HCT116 (cell line): ENCODE data around the gene BRIP1. TPM values are rescaled to one million over a fixed set of nuclear protein-coding genes. Genes with fewer than 3 reads are reported as not detected.

Experiments used
- ATAC-seq: fragments of 200-7000 bp; cut with Tn5 transposase; 2 replicates; pipeline ENCODE4 v1.9.1; 2020; ENCODE audit warnings: mild to moderate bottlenecking, moderate library complexity
- BruUV-seq: library from RNA; stranded (reverse); fragments of 400-500 nt; replicated peaks from 2 replicates; lab custom pipeline; 2021; lab: Mats Ljungman, UMichigan
- CTCF ChIA-PET: fragments of 300-600 bp; sonication (Branson Sonifier 250); formaldehyde crosslinking; loops from one replicate; lab custom pipeline; 2021; ENCODE audit warnings: antibody characterized with exemption; lab: Charles Lee
- POLR2A ChIA-PET: fragments of 300-600, 350-600 bp; sonication (Branson Sonifier 250); formaldehyde crosslinking; loops from one replicate; lab custom pipeline; 2021; ENCODE audit warnings: antibody characterized with exemption; lab: Charles Lee
- RAD21 ChIA-PET, 2 experiments: fragments of 300-600 bp; sonication (Branson Sonifier 250); formaldehyde crosslinking; loops; one replicate each; lab custom pipeline; 2023; ENCODE audit warnings: low total read pairs in 2 of 2; ENCODE audit not compliant: uncharacterized antibody in 2 of 2, unreplicated experiment in 2 of 2, low non-redundant PET in 1 of 2; lab: Charles Lee
- DNase-seq: peaks from one replicate; pipeline ENCODE4 v3.0.0-alpha.2; 2010; ENCODE audit warnings: low read depth, low spot score
- H2AFZ ChIP-seq: fragments of 200-600 bp; shearing (Covaris generic), sonication (generic); 2 replicates; pipeline ENCODE4 v1.6.1; 2017; ENCODE audit warnings: low read depth, mixed run types, mixed read lengths, antibody characterized with exemption, low read length; ENCODE audit not compliant: poor library complexity, severe bottlenecking
- H3K27ac ChIP-seq: 2 replicates; pipeline ENCODE4 v1.5.1; 2012; ENCODE audit warnings: low read depth, low read length
- H3K27me3 ChIP-seq: fragments of 200-600 bp; sonication (generic); 2 replicates; pipeline ENCODE4 v1.6.1; 2016; ENCODE audit warnings: mixed run types, low read length, mixed read lengths; ENCODE audit not compliant: insufficient read depth
- H3K36me3 ChIP-seq, 2 experiments: fragments of 200-500 bp in 1 of 2; fragments of 200-600 bp in 1 of 2; sonication (Bioruptor generic) in 1 of 2; sonication (generic) in 1 of 2; 2 replicates each; pipeline versions ENCODE4 v1.5.1 to v1.6.1; 2014 to 2016; ENCODE audit warnings: low read length in 2 of 2, inconsistent platforms in 1 of 2, mixed read lengths in 1 of 2, mixed run types in 1 of 2; ENCODE audit not compliant: insufficient read depth in 2 of 2, control insufficient read depth in 1 of 2
- H3K4me1 ChIP-seq, 2 experiments: fragments of 200-600 bp in 1 of 2; sonication (generic) in 1 of 2; 2 replicates each; pipeline versions ENCODE4 v1.5.1 to v1.6.1; 2012 to 2017; ENCODE audit warnings: low read length in 2 of 2, inconsistent platforms in 1 of 2, mild to moderate bottlenecking in 1 of 2, mixed read lengths in 1 of 2, mixed run types in 1 of 2, moderate library complexity in 1 of 2; ENCODE audit not compliant: insufficient read depth in 2 of 2, control insufficient read depth in 1 of 2
- H3K4me2 ChIP-seq: fragments of 200-600 bp; sonication (generic); 2 replicates; pipeline ENCODE4 v1.6.1; 2017; ENCODE audit warnings: mixed run types, low read length, mixed read lengths
- H3K4me3 ChIP-seq, 2 experiments: fragments of 200-600 bp in 1 of 2; sonication (generic) in 1 of 2; replicated peaks in 1 of 2; 2 replicates each; pipeline ENCODE4 v1.5.1; 2011 to 2016; ENCODE audit warnings: low read length in 2 of 2, control low read depth in 1 of 2, low read depth in 1 of 2, mild to moderate bottlenecking in 1 of 2, mixed read lengths in 1 of 2, mixed run types in 1 of 2
- H3K79me2 ChIP-seq: fragments of 200-600 bp; sonication (generic); 2 replicates; pipeline ENCODE4 v1.6.1; 2017; ENCODE audit warnings: mild to moderate bottlenecking, mixed run types, low read length, moderate library complexity, mixed read lengths; ENCODE audit not compliant: insufficient read depth
- H3K9ac ChIP-seq: fragments of 200-600 bp; sonication (generic); 2 replicates; pipeline ENCODE4 v1.6.1; 2016; ENCODE audit warnings: low read length, mixed read lengths
- H3K9me2 ChIP-seq: fragments of 200-600 bp; sonication (generic), shearing (Covaris generic); 2 replicates; pipeline ENCODE4 v1.6.1; 2017; ENCODE audit warnings: mixed run types, mild to moderate bottlenecking, moderate library complexity; ENCODE audit not compliant: insufficient read depth
- H3K9me3 ChIP-seq, 2 experiments: fragments of 200-500 bp in 1 of 2; fragments of 200-600 bp in 1 of 2; sonication (Bioruptor generic) in 1 of 2; sonication (generic) in 1 of 2; 2 replicates each; pipeline ENCODE4 v1.6.1; 2014 to 2017; ENCODE audit warnings: low read length in 2 of 2, mixed read lengths in 2 of 2, inconsistent platforms in 1 of 2, low read depth in 1 of 2, mild to moderate bottlenecking in 1 of 2, mixed run types in 1 of 2, moderate library complexity in 1 of 2; ENCODE audit not compliant: control insufficient read depth in 1 of 2, insufficient read depth in 1 of 2
- H4K20me1 ChIP-seq: fragments of 200-600 bp; sonication (generic), shearing (Covaris generic); 2 replicates; pipeline ENCODE4 v1.6.1; 2017; ENCODE audit warnings: mixed run types, mild to moderate bottlenecking, moderate library complexity; ENCODE audit not compliant: insufficient read depth
- ATF3 ChIP-seq: IDR thresholded peaks from 2 replicates; pipeline ENCODE4 v1.6.1; 2012
- CEBPB ChIP-seq: IDR thresholded peaks from 2 replicates; pipeline ENCODE4 v1.6.1; 2012; ENCODE audit warnings: low read depth
- EZH2 ChIP-seq: fragments of 200-600 bp; sonication (generic); IDR thresholded peaks from 2 replicates; pipeline ENCODE4 v1.6.1; 2017; ENCODE audit warnings: antibody characterized with exemption, mixed run types
- MAX ChIP-seq: IDR thresholded peaks from 2 replicates; pipeline ENCODE4 v1.6.1; 2012
- POLR2A ChIP-seq: IDR thresholded peaks from 2 replicates; pipeline ENCODE4 v1.7.0; 2011; ENCODE audit warnings: borderline replicate concordance; ENCODE audit not compliant: insufficient read depth, insufficient read length; ENCODE audit errors: extremely low read depth
- REST ChIP-seq: IDR thresholded peaks from 2 replicates; pipeline ENCODE4 v1.6.1; 2012; ENCODE audit warnings: low read depth
- SRF ChIP-seq: IDR thresholded peaks from 2 replicates; pipeline ENCODE4 v1.6.1; 2012; ENCODE audit warnings: low read depth
- YY1 ChIP-seq: IDR thresholded peaks from 2 replicates; pipeline ENCODE4 v1.6.1; 2011; ENCODE audit warnings: low read length, low read depth, moderate library complexity, mild to moderate bottlenecking; ENCODE audit not compliant: insufficient replicate concordance; ENCODE audit errors: extremely low read depth
- ZNF274 ChIP-seq: fragments of 200-500 bp; sonication (Bioruptor generic); IDR thresholded peaks from 2 replicates; pipeline ENCODE4 v1.6.1; 2014; ENCODE audit warnings: mild to moderate bottlenecking, low read depth, low read length, inconsistent platforms
- intact Hi-C: fragments of 100-400 bp; cut with micrococcal nuclease; formaldehyde crosslinking; loops from 2 replicates; pipeline ENCODE4 v1.10.0; 2022
- total RNA-seq: library from RNA; stranded (reverse); gene quantifications from one replicate; pipeline ENCODE4 v1.2.1, GENCODE V29; 2021; ENCODE audit not compliant: unreplicated experiment
- TF ChIP-seq, protein P1 (sequence below): IDR thresholded peaks from 2 replicates; pipeline ENCODE4 v1.6.1; 2011; ENCODE audit warnings: mild to moderate bottlenecking, low read length, moderate library complexity; ENCODE audit not compliant: insufficient replicate concordance; ENCODE audit errors: extremely low read depth

BRIP1 gene
- total RNA-seq, 1 experiment from 2014 or later, result 22.2 TPM

DNA sequence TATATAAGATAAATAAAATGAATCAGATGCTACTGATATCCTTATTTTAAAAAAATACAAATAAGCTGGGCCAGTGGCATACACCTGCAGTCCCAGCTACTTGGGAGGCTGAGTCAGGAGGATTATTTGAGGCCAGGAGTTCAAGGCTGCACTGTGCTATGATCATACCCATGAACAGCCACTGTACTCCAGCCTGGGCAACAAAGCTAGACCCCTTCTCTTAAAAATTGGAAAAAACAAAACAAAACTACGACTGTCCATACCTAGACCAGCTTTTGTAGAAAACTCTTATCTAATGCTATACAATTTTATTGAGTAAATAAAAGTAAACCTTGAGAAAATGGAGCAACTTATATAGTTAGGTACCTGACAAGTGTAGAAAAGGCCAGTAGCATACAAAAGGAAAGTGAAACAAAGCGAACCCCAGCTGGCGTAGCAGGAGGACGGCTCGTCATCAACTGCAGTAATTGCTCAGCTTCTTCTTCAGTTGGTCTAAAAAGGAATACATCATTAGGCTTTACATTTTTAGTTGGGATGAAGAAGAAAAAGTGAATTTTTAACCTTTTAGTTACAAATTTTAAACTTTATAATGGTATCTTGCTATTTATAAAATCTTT, 40.9 kb upstream of the BRIP1 start:
- intact Hi-C loops, result no loop called here
- TF ChIP-seq POLR2A (no peak), MAX (no peak), ATF3 (no peak), YY1 (no peak), CEBPB (no peak)
- TF ChIP-seq, protein P1, sequence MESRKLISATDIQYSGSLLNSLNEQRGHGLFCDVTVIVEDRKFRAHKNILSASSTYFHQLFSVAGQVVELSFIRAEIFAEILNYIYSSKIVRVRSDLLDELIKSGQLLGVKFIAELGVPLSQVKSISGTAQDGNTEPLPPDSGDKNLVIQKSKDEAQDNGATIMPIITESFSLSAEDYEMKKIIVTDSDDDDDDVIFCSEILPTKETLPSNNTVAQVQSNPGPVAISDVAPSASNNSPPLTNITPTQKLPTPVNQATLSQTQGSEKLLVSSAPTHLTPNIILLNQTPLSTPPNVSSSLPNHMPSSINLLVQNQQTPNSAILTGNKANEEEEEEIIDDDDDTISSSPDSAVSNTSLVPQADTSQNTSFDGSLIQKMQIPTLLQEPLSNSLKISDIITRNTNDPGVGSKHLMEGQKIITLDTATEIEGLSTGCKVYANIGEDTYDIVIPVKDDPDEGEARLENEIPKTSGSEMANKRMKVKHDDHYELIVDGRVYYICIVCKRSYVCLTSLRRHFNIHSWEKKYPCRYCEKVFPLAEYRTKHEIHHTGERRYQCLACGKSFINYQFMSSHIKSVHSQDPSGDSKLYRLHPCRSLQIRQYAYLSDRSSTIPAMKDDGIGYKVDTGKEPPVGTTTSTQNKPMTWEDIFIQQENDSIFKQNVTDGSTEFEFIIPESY, result no peak
- H3K36me3 ChIP-seq, result peaks cover 32 to 52% of the 10 kb centered on the region in 2 experiments
- no peaks in the 10 kb centered on the region for H3K27me3 ChIP-seq
- no peaks in the 10 kb centered on the region for H4K20me1 ChIP-seq
- H2AFZ ChIP-seq, result no peak overlapping the region
- H3K9ac ChIP-seq, result no peak overlapping the region
- ChIA-PET POLR2A (no interaction called here), RAD21 (no interaction called here), CTCF (interaction anchor here (0.5 to 1.1 kb wide), 3 partner anchors 11 to 205 kb away, joined by 3 read pairs; no protein-coding TSS in a partner anchor)
- no peaks in the 10 kb centered on the region for H3K9me3 ChIP-seq
- ATAC-seq, result no peak
- no peak overlapping the region for H3K4me3 ChIP-seq
- no peak for DNase-seq
- no peak overlapping the region for H3K4me2 ChIP-seq
- no peaks in the 10 kb centered on the region for H3K79me2 ChIP-seq
- no peak overlapping the region for H3K27ac ChIP-seq
- no peaks in the 10 kb centered on the region for H3K4me1 ChIP-seq
- H3K9me2 ChIP-seq, result no peaks in the 10 kb centered on the region
- BruUV-seq, result no TSS peak

DNA sequence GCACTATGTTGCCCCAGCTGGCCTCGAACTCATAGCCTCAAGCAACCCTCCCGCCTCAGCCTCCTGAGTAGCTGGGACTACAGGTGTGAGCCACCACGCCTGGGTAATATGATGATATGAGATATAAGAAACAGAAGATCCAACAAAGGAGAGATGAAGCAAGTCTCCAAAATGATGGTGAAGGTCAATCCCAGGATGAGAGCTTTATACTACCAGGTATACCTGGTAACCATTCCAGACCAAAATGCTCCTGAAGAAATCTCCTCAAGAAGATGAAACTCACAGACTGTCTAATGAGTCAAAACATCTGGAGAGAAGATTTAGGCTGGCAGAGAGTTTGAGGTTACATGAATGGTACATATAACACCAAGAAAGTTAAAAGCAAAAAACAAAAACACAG, 39.9 kb upstream of the BRIP1 start:
- H4K20me1 ChIP-seq, result no peaks in the 10 kb centered on the region
- ChIA-PET CTCF (no interaction called here), POLR2A (no interaction called here), RAD21 (no interaction called here)
- H3K79me2 ChIP-seq, result no peaks in the 10 kb centered on the region
- H3K9me2 ChIP-seq, result no peaks in the 10 kb centered on the region
- no peak overlapping the region for H2AFZ ChIP-seq
- H3K4me3 ChIP-seq, result no peak overlapping the region
- H3K9me3 ChIP-seq, result no peaks in the 10 kb centered on the region
- no peak overlapping the region for H3K4me2 ChIP-seq
- H3K4me1 ChIP-seq, result no peaks in the 10 kb centered on the region
- TF ChIP-seq ZNF274 (no peak), YY1 (no peak), REST (no peak), SRF (no peak), EZH2 (no peak)
- H3K27ac ChIP-seq, result no peak overlapping the region
- intact Hi-C loops, result no loop called here
- DNase-seq (no peak), ATAC-seq (no peak)
- H3K36me3 ChIP-seq, result peaks cover 32 to 48% of the 10 kb centered on the region in 2 experiments
- no TSS peak for BruUV-seq
- H3K9ac ChIP-seq, result no peak overlapping the region
- no peaks in the 10 kb centered on the region for H3K27me3 ChIP-seq
